A673 (cell line): Measurements from ENCODE around the gene CETP. TPM values are rescaled to one million over a fixed set of nuclear protein-coding genes. Genes with fewer than 3 reads are reported as not detected.

Experiments used
- BruUV-seq: library from RNA; stranded (reverse); fragments of 400-500 nt; replicated peaks from 2 replicates; lab custom pipeline; 2021; lab: Mats Ljungman, UMichigan
- CTCF ChIA-PET: fragments of 300-600 bp; sonication (Branson Sonifier 250); formaldehyde crosslinking; loops from one replicate; lab custom pipeline; 2022; ENCODE audit warnings: antibody characterized with exemption; lab: Charles Lee
- POLR2A ChIA-PET: fragments of 300-600 bp; sonication (Branson Sonifier 250); formaldehyde crosslinking; loops from one replicate; lab custom pipeline; 2022; ENCODE audit warnings: antibody characterized with exemption; ENCODE audit not compliant: low non-redundant PET; lab: Charles Lee
- DNase-seq: peaks from one replicate; pipeline ENCODE4 v3.0.0-alpha.2; 2015; ENCODE audit warnings: low spot score
- H3K27ac ChIP-seq: fragments of 200-600 bp; sonication (generic); 2 replicates; pipeline ENCODE4 v1.5.1; 2016; ENCODE audit warnings: mixed run types, low read depth, mild to moderate bottlenecking, mixed read lengths, antibody characterized with exemption, low read length; ENCODE audit not compliant: poor library complexity, severe bottlenecking
- H3K27me3 ChIP-seq: fragments of 200-600 bp; sonication (generic); replicated peaks from 2 replicates; pipeline ENCODE4 v1.6.1; 2017; ENCODE audit warnings: mixed run types, low read depth, mild to moderate bottlenecking, mixed read lengths, antibody characterized with exemption, low read length; ENCODE audit not compliant: insufficient read depth, poor library complexity
- H3K36me3 ChIP-seq: fragments of 200-600 bp; sonication (generic); 2 replicates; pipeline ENCODE4 v1.6.1; 2016; ENCODE audit warnings: mixed run types, mild to moderate bottlenecking, mixed read lengths, antibody characterized with exemption, low read length; ENCODE audit not compliant: insufficient read depth, poor library complexity, severe bottlenecking
- H3K4me1 ChIP-seq: fragments of 200-600 bp; sonication (generic); 2 replicates; pipeline ENCODE4 v1.6.1; 2017; ENCODE audit warnings: mixed run types, mild to moderate bottlenecking, mixed read lengths, antibody characterized with exemption, low read length; ENCODE audit not compliant: insufficient read depth, poor library complexity, severe bottlenecking
- H3K4me3 ChIP-seq: fragments of 200-600 bp; sonication (generic); 2 replicates; pipeline ENCODE4 v1.5.1; 2016; ENCODE audit warnings: low read depth, mixed run types, mild to moderate bottlenecking, mixed read lengths, low read length; ENCODE audit not compliant: poor library complexity, severe bottlenecking
- H3K9me3 ChIP-seq: fragments of 200-600 bp; sonication (generic); 2 replicates; pipeline ENCODE4 v1.6.1; 2016; ENCODE audit warnings: mixed run types, low read depth, mild to moderate bottlenecking, mixed read lengths, antibody characterized with exemption, low read length; ENCODE audit not compliant: poor library complexity, severe bottlenecking
- EZH2 ChIP-seq: fragments of 200-600 bp; sonication (generic); IDR thresholded peaks from 2 replicates; pipeline ENCODE4 v1.6.1; 2017; ENCODE audit warnings: borderline replicate concordance, low read depth, mild to moderate bottlenecking, mixed read lengths, antibody characterized with exemption, low read length; ENCODE audit not compliant: poor library complexity, severe bottlenecking
- intact Hi-C: fragments of 100-400 bp; cut with micrococcal nuclease; formaldehyde crosslinking; loops from one replicate; pipeline ENCODE4 v1.10.0; 2022; ENCODE audit not compliant: unreplicated experiment
- total RNA-seq: library from RNA; stranded (reverse); gene quantifications from 2 replicates; pipeline ENCODE4 v1.2.3, GENCODE V29; 2021
- TF ChIP-seq, protein P1 (sequence below): fragments of 300-800, 200-600 bp; sonication (generic); conservative IDR thresholded peaks from 2 replicates; pipeline ENCODE4 v1.5.1; 2017; ENCODE audit warnings: low read depth, mild to moderate bottlenecking, antibody characterized with exemption, low read length, moderate library complexity, mixed read lengths

The CETP gene
- total RNA-seq, 1 experiment from 2014 or later = not detected

DNA sequence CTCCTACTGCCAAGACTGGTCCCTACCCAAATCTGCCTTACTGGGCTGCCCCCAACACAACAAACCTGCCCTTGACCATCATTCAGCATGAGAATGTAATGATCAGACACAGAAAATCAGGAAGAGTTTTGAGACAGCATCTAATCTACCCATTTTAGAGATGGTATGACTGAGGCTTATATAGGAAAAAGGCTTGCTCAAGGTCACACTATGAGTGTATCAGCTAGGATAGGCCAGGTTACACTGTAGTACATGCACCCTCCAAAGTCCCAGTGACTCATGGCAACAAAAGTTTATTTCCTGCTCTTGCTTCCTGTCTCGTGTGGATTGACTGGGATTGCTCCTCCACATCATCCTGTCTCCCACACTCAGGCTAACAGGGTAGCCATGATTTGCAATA lies 55.5 kb downstream of the CETP start:
- Histone ChIP-seq H3K27ac (no peak overlapping the region), H3K36me3 (no peaks in the 10 kb centered on the region), H3K9me3 (no peaks in the 10 kb centered on the region), H3K4me1 (no peaks in the 10 kb centered on the region), H3K27me3 (no peaks in the 10 kb centered on the region), H3K4me3 (no peak overlapping the region)
- CTCF ChIA-PET = no interaction called here
- intact Hi-C loops = no loop called here
- no TSS peak for BruUV-seq
- no peak for TF ChIP-seq EZH2
- TF ChIP-seq, protein P1, sequence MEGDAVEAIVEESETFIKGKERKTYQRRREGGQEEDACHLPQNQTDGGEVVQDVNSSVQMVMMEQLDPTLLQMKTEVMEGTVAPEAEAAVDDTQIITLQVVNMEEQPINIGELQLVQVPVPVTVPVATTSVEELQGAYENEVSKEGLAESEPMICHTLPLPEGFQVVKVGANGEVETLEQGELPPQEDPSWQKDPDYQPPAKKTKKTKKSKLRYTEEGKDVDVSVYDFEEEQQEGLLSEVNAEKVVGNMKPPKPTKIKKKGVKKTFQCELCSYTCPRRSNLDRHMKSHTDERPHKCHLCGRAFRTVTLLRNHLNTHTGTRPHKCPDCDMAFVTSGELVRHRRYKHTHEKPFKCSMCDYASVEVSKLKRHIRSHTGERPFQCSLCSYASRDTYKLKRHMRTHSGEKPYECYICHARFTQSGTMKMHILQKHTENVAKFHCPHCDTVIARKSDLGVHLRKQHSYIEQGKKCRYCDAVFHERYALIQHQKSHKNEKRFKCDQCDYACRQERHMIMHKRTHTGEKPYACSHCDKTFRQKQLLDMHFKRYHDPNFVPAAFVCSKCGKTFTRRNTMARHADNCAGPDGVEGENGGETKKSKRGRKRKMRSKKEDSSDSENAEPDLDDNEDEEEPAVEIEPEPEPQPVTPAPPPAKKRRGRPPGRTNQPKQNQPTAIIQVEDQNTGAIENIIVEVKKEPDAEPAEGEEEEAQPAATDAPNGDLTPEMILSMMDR = no peak
- no peak for DNase-seq
- POLR2A ChIA-PET = no interaction called here

DNA sequence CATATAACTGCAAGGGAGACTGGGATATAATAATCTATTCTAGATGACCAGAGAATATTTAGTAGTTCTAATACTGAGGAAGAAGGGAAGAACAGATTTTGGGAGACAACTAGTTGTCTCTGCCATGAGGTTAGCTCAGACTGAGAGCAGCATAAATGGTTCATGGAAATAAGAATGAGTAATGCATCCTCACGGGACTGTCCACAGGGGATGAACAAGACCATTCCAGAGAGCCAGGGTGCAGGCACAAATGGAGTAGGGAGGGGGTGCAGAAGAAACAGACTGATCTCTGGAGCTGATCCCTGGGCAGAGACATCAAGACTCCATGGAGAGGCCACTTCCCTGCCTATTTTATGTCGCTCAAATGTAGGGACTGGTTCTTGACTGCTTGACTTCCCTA lies 58.0 kb downstream of the CETP start:
- Histone ChIP-seq H3K4me3 (no peak overlapping the region), H3K27ac (no peak overlapping the region), H3K4me1 (no peaks in the 10 kb centered on the region), H3K36me3 (no peaks in the 10 kb centered on the region), H3K27me3 (no peaks in the 10 kb centered on the region), H3K9me3 (no peaks in the 10 kb centered on the region)
- CTCF ChIA-PET = no interaction called here
- BruUV-seq = no TSS peak
- DNase-seq = no peak
- POLR2A ChIA-PET = no interaction called here
- TF ChIP-seq, protein P1 = no peak
- TF ChIP-seq EZH2 = no peak
- intact Hi-C loops = no loop called here

DNA sequence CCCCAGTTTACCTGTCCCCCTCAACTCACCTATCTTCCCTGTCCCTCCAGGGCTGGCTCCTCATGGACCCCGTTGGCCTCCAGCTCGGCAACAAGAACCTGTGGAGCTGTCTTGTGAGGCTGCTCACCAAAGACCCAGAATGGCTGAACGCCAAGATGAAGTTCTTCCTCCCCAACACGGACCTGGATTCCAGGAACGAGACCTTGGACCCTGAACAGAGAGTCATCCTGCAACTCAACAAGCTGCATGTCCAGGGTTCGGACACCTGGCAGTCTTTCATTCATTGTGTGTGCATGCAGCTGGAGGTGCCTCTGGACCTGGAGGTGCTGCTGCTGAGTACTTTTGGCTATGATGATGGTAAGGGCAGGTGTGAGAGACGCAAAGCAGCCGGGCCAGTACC lies 58.9 kb downstream of the CETP start:
- H3K27me3 ChIP-seq = no peaks in the 10 kb centered on the region
- no peaks in the 10 kb centered on the region for H3K9me3 ChIP-seq
- no peak overlapping the region for H3K27ac ChIP-seq
- ChIA-PET POLR2A (no interaction called here), CTCF (no interaction called here)
- no peaks in the 10 kb centered on the region for H3K36me3 ChIP-seq
- TF ChIP-seq, protein P1 = no peak
- no peak for TF ChIP-seq EZH2
- no peaks in the 10 kb centered on the region for H3K4me1 ChIP-seq
- BruUV-seq = no TSS peak
- no peak overlapping the region for H3K4me3 ChIP-seq
- intact Hi-C loops = no loop called here
- DNase-seq = no peak
